Measurements from ENCODE around the gene CARMIL3.

Gene CARMIL3

DNA sequence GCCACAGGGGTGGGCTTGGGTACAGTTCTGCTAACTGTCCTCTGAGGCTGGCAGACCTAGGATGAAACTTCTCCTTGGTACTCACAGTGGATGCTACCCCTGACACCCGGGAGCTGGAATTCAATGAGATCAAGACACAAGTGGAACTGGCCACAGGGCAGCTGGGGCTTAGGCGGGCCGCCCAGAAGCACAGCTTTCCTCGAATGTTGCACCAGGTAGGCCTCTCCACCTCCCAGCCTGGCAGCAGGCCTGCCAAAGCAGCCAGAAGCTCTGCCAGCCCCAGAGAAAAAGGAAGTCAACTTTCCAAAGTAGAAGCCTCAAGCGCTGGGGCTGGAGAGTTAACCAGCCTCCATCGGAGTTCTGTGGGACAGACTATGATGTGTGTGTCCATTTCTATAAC is 65.4 kb downstream of the CARMIL3 start:
- no peak for DNase-seq
